ENCODE results near the gene AIMP1.

The AIMP1 gene

GRCh38 chr4:106315968-106316772 is at the start of gene AIMP1, which contains the start of gene TBCK:
Gene AIMP1, plus strand, starts transcription at chr4:106316550. Its CDS starts 8,460 bp downstream, at chr4:106325010.
Gene TBCK, minus strand, starts transcription at chr4:106316209. Its CDS starts 7,249 bp downstream, at chr4:106308960.
- DNase-seq = peak; percentile 22

GRCh38 chr4:106268786-106269185 is 47.6 kb upstream of the AIMP1 start:
- no peak for DNase-seq

GRCh38 chr4:106269711-106270110 is 46.6 kb upstream of the AIMP1 start:
- DNase-seq = no peak

GRCh38 chr4:106270736-106271135 is 45.6 kb upstream of the AIMP1 start:
- no peak for DNase-seq

GRCh38 chr4:106273831-106274230 is 42.5 kb upstream of the AIMP1 start:
- DNase-seq = no peak

- DNase-seq = no peak
These were observed 39.1 kb upstream of the AIMP1 start for GRCh38 chr4:106277140-106277675.

GRCh38 chr4:106284227-106284626 is 32.1 kb upstream of the AIMP1 start:
- DNase-seq = no peak

GRCh38 chr4:106286611-106287010 is 29.7 kb upstream of the AIMP1 start:
- DNase-seq = no peak

GRCh38 chr4:106287353-106287969 is 28.9 kb upstream of the AIMP1 start:
- no peak for DNase-seq

GRCh38 chr4:106289737-106290136 is 26.6 kb upstream of the AIMP1 start:
- DNase-seq = no peak

GRCh38 chr4:106291678-106292077 is 24.7 kb upstream of the AIMP1 start:
- DNase-seq = no peak

GRCh38 chr4:106294062-106294461 is 22.3 kb upstream of the AIMP1 start:
- no peak for DNase-seq

- DNase-seq = no peak
These were observed 18.9 kb upstream of the AIMP1 start for GRCh38 chr4:106297245-106298035.

GRCh38 chr4:106299977-106300376 is 16.4 kb upstream of the AIMP1 start:
- no peak for DNase-seq

- DNase-seq = no peak
These were observed 14.8 kb upstream of the AIMP1 start for GRCh38 chr4:106301393-106302061.

- no peak for DNase-seq
These were observed 14.3 kb upstream of the AIMP1 start for GRCh38 chr4:106302062-106302438.

- no peak for DNase-seq
These were observed 12.6 kb upstream of the AIMP1 start for GRCh38 chr4:106303548-106304281.

- DNase-seq = no peak
These were observed 11.7 kb upstream of the AIMP1 start for GRCh38 chr4:106304632-106305031.

GRCh38 chr4:106305435-106306055 is 10.8 kb upstream of the AIMP1 start:
- DNase-seq = no peak

- DNase-seq = no peak
These were observed 9.8 kb upstream of the AIMP1 start for GRCh38 chr4:106306561-106306960.

GRCh38 chr4:106312377-106312776 is 4.0 kb upstream of the AIMP1 start:
- no peak for DNase-seq

All from cortex of kidney (tissue), 1 donor.